Right lobe of liver (tissue), 6 donors: ENCODE measurements around the gene AARS2. TPM values are rescaled to one million over a fixed set of nuclear protein-coding genes. Genes with fewer than 3 reads are reported as not detected.
A peak's percentile ranks its signal among the peaks of the same experiment; 100 is the strongest.

Experiments
- ATAC-seq, 4 donors: fragments of 200-7000 bp; cut with Tn5 transposase; one replicate each; pipeline ENCODE4 v1.9.1; 2020; ENCODE audit warnings: mild to moderate bottlenecking in 4 of 4, moderate library complexity in 4 of 4
- DNase-seq, 3 donors: peaks; one replicate each; pipeline ENCODE4 v3.0.0-alpha.2; 2020
- H3K27ac ChIP-seq, 3 donors: fragments of 200-600 bp; one replicate each; pipeline ENCODE4 v1.8.0; 2022
- H3K27me3 ChIP-seq, 2 donors: fragments of 200-600 bp; one replicate each; pipeline ENCODE4 v1.8.0; 2022
- H3K36me3 ChIP-seq, 4 donors: fragments of 200-600 bp; sonication (generic) in 1 of 4; one replicate each; pipeline versions ENCODE4 v1.5.1 to v1.8.0; 2017 to 2022; ENCODE audit warnings: control low read depth in 1 of 4
- H3K4me1 ChIP-seq, 4 donors: fragments of 200-600 bp; sonication (generic) in 1 of 4; one replicate each; pipeline versions ENCODE4 v1.5.1 to v1.8.0; 2017 to 2022; ENCODE audit warnings: control low read depth in 1 of 4
- H3K4me3 ChIP-seq, 3 donors: fragments of 200-600 bp; one replicate each; pipeline ENCODE4 v1.8.0; 2022
- H3K9me3 ChIP-seq, 4 donors: fragments of 200-600 bp; sonication (generic) in 1 of 4; one replicate each; pipeline versions ENCODE4 v1.5.1 to v1.8.0; 2017 to 2022; ENCODE audit warnings: control low read depth in 1 of 4
- POLR2A ChIP-seq: fragments of 450-650 bp; IDR thresholded peaks from one replicate; pipeline ENCODE4 v1.6.1; 2017; ENCODE audit warnings: antibody characterized with exemption, mild to moderate bottlenecking
- WGBS: methylation state at CpG from one replicate; pipeline ENCODE4 v1.1.6; 2018; ENCODE audit warnings: low coverage, low lambda C conversion rate; ENCODE audit not compliant: insufficient coverage; ENCODE audit errors: missing lambda C conversion rate; 5-methylcytosine and 5-hydroxymethylcytosine counted together
- intact Hi-C, 2 donors: fragments of 100-400 bp; cut with DNase I; formaldehyde crosslinking; loops; one replicate each; pipeline versions ENCODE4 v1.11.2 to v1.14.1; 2022
- total RNA-seq, 6 experiments: library from RNA; depleted of rRNA in 2 of 6; stranded (reverse); fragments of >200 nt in 2 of 6; fragmentation: NEBNext Ultra II Directional in 3 of 6; extraction: Animal tissue kit (Norgen Biotek cat#: 25700) in 3 of 6; gene quantifications; one replicate each; pipeline versions ENCODE4 v1.1.0 to v1.2.4, GENCODE V29; 2016 to 2023
- TF ChIP-seq, protein P1 (sequence below), 4 donors: fragments of 200-600 bp in 3 of 4; fragments of 450-650 bp in 1 of 4; IDR thresholded peaks; one replicate each; pipeline versions ENCODE4 v1.5.1 to v1.8.0; 2016 to 2022; ENCODE audit warnings: antibody characterized with exemption in 4 of 4, mild to moderate bottlenecking in 2 of 4
- donor health status: DM: no; HTN: yes; CAD: no.
- donor health status: DM: no; HTN: no; CAD: no.
- donor health status: DM: no; HTN: no; CAD: no.
- donor health status: DM: no; HTN: yes; CAD: no.
- donor health status: DM: no; HTN: yes; CAD: no.

The AARS2 gene
- total RNA-seq, 6 experiments from 2014 or later: 5.5 to 9.8 (median 7.0) TPM

DNA sequence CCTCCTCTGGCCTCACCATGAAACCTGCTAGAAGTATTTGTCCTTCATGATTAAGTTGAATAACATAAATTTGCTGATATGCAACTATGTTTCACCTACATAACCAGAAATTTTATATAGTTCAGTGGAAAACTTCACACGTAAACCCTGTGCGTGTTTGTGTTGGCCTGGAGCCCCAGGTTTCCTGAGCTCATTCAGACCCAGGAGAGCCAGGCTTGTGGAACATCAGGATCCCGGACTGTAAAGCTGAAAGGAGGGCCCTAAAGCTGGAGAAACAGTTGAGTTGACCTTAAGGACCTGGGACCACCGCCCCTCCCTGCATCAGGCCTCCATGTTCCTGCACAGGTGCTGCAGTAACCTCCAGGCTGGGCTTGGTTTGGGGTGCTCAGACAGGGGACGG is 26.2 kb upstream of the AARS2 start:
- Histone ChIP-seq H3K4me3 (no peak overlapping the region), H3K36me3 (no peaks in the 10 kb centered on the region), H3K27me3 (no peaks in the 10 kb centered on the region), H3K27ac (peak overlapping the region in 1 of 3 donors; percentile 45), H3K9me3 (no peaks in the 10 kb centered on the region), H3K4me1 (peaks cover 0 to 18% (median 0%) of the 10 kb centered on the region in 4 donors)
- intact Hi-C loops: loop anchor here (5.0 kb wide), 1 partner anchor 72 kb away; the partner anchor contains the start of gene NFKBIE (in 2 of the 2)
- peak; percentile 69 to 85 (median 72) for ATAC-seq
- DNase-seq: peak in 2 of 3 donors; percentile 72
- TF ChIP-seq, protein P1, sequence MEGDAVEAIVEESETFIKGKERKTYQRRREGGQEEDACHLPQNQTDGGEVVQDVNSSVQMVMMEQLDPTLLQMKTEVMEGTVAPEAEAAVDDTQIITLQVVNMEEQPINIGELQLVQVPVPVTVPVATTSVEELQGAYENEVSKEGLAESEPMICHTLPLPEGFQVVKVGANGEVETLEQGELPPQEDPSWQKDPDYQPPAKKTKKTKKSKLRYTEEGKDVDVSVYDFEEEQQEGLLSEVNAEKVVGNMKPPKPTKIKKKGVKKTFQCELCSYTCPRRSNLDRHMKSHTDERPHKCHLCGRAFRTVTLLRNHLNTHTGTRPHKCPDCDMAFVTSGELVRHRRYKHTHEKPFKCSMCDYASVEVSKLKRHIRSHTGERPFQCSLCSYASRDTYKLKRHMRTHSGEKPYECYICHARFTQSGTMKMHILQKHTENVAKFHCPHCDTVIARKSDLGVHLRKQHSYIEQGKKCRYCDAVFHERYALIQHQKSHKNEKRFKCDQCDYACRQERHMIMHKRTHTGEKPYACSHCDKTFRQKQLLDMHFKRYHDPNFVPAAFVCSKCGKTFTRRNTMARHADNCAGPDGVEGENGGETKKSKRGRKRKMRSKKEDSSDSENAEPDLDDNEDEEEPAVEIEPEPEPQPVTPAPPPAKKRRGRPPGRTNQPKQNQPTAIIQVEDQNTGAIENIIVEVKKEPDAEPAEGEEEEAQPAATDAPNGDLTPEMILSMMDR (IDR thresholded peaks at IDR 0.05): no peak
- TF ChIP-seq POLR2A: no peak
- WGBS: 41% methylated on average over 3 of the region's 5 CpGs

DNA sequence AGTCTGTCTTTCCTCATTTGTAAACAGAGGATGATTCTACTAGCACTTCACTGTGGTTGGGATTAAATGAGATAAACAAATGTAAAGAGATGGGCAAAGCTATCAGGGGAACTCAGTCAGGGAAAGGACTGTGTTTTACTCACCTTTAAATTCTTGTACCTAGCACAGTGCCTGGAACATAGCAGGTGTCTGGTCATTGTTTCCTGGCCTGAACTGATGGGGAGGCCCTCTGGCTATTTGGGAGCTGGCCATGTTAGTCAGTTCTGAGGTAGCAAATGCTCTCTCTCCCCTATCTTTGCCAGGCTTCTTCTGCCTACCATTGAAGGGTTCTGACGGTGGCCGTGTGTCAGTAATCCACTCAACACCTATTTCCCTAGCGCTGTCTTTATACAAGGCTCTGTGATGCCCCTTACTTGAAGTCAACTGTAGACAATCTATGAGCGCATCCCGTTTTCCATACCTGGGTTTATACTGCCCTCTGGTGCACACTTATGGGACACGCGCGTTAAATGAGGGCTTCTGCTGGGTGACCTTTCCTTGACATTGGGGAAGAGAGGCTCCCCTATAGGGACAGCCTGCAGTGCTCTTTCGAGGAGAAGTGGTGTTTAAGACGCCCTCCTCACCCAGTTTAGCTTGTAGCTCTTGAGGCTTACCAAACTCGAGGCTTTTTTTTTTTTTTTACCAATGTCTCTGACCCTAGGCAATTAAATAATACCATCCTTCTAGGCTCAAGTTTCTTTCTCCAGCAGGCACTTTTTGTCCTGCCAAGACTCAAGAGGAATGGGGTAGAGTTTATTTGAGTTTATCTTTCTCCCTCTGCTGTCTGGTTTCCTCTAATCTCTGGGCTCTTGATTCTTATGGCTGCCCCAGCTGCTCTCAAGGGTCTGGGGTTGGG is 25.3 kb upstream of the AARS2 start:
- Histone ChIP-seq H3K27ac (peak overlapping the region in 1 of 3 donors; percentile 45), H3K27me3 (no peaks in the 10 kb centered on the region), H3K4me3 (no peak overlapping the region), H3K36me3 (no peaks in the 10 kb centered on the region), H3K9me3 (no peaks in the 10 kb centered on the region), H3K4me1 (peaks cover 0 to 18% (median 0%) of the 10 kb centered on the region in 4 donors)
- DNase-seq (peak in 1 of 3 donors; percentile 65), ATAC-seq (peak; percentile 87 to 91 (median 90))
- intact Hi-C loops: loop anchor here (5.0 kb wide), 1 partner anchor 71 kb away; the partner anchor contains the start of gene NFKBIE (in 2 of the 2)
- 0% methylated on average over 11 of the region's 11 CpGs for WGBS
- TF ChIP-seq, protein P1 (IDR thresholded peaks at IDR 0.05): peak; percentile 70 to 82 (median 78)
- TF ChIP-seq POLR2A: no peak

DNA sequence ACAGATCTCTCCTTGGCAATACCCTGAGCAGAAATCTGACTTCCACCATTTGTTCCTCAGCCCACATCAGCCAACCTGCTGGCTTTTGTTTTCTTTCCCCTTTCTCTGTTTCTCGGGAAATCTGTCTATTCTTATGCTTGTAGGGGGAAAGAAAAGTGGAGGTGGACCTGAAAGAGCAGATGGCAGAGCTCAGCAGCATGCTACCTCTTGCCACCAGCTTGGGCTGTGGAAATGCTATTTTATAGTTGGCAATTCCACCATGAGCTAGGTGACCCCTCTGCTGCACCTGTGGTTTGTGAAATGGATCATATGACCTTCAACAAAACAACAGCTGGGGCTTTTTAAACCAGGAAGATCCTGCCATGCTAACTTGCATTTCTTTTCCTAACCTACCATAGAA is 22.5 kb upstream of the AARS2 start:
- WGBS: 50% methylated on average over 1 of the region's 1 CpG
- intact Hi-C loops: loop anchor here (5.0 kb wide), 1 partner anchor 68 kb away; the partner anchor contains the start of gene NFKBIE (in 2 of the 2)

DNA sequence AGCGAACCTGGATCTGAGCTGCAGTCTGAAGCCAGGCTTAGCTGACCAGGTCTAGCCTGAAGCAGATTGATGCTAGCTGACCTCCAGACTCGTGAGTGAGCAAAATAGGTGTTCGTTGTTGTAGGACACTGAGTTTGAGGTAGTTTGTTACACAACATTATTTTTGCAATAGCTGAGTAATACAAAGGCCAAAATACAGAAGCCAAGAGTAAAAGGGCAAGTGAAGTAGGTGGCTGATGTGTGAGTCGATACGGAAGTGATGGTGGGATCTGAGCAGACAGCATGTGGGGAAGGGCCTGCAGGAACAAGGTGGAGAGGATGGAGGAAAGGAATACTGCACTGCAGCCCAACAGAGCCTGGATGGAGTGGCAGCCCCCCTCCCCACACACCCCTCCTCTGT is 20.8 kb upstream of the AARS2 start:
- TF ChIP-seq, protein P1 (IDR thresholded peaks at IDR 0.05): no peak
- TF ChIP-seq POLR2A: no peak
- ATAC-seq: peak in 3 of 4 donors; percentile 27 to 66 (median 40)

More for the DNA sequence above, 22.5 kb upstream of the AARS2 start:
- Histone ChIP-seq H3K9me3 (no peaks in the 10 kb centered on the region), H3K4me1 (peaks cover 0 to 10% (median 0%) of the 10 kb centered on the region in 4 donors), H3K27me3 (no peaks in the 10 kb centered on the region), H3K27ac (no peak overlapping the region), H3K36me3 (no peaks in the 10 kb centered on the region), H3K4me3 (no peak overlapping the region)
- ATAC-seq (no peak), DNase-seq (no peak)
- no peak for TF ChIP-seq POLR2A
- TF ChIP-seq, protein P1 (IDR thresholded peaks at IDR 0.05): no peak

More for the DNA sequence above, 20.8 kb upstream of the AARS2 start:
- Histone ChIP-seq H3K27ac (no peak overlapping the region), H3K4me1 (peaks cover 0 to 4% (median 0%) of the 10 kb centered on the region in 4 donors), H3K9me3 (no peaks in the 10 kb centered on the region), H3K36me3 (no peaks in the 10 kb centered on the region), H3K27me3 (no peaks in the 10 kb centered on the region), H3K4me3 (no peak overlapping the region)
- intact Hi-C loops: no loop called here
- 35% methylated on average over 5 of the region's 5 CpGs for WGBS
- no peak for DNase-seq
